ACC112 (cell line): Measurements from ENCODE around the gene TMEM238.
A peak's percentile ranks its signal among the peaks of the same experiment; 100 is the strongest.
"Not testable (repeated sequence)": the region's sequence is repeated elsewhere in the genome, so short reads cannot be mapped to it uniquely, and the experiment has no call there.

Experiments used
- H2AFZ ChIP-seq: fragments of 200-600 bp; sonication (generic); one replicate; pipeline ENCODE4 v1.6.0; 2017; ENCODE audit warnings: antibody characterized with exemption, low read length; ENCODE audit not compliant: unreplicated experiment
- H3K27ac ChIP-seq: fragments of 200-600 bp; sonication (generic); 2 replicates; pipeline ENCODE4 v1.5.1; 2014; ENCODE audit warnings: low read depth, mild to moderate bottlenecking, antibody characterized with exemption, low read length, moderate library complexity
- H3K27me3 ChIP-seq: fragments of 200-600 bp; sonication (generic); 2 replicates; pipeline ENCODE4 v1.6.1; 2014; ENCODE audit warnings: mild to moderate bottlenecking, antibody characterized with exemption, low read length, moderate library complexity, mixed read lengths; ENCODE audit not compliant: insufficient read depth
- H3K36me3 ChIP-seq: fragments of 200-600 bp; sonication (generic); 2 replicates; pipeline ENCODE4 v1.6.1; 2016; ENCODE audit warnings: mild to moderate bottlenecking, antibody characterized with exemption, low read length, moderate library complexity, mixed read lengths; ENCODE audit not compliant: insufficient read depth
- H3K4me1 ChIP-seq: fragments of 200-600 bp; sonication (generic); one replicate; pipeline ENCODE4 v1.6.1; 2016; ENCODE audit warnings: low read length, mixed read lengths; ENCODE audit not compliant: insufficient read depth, unreplicated experiment, control insufficient read depth
- H3K4me3 ChIP-seq: fragments of 200-600 bp; sonication (generic); 2 replicates; pipeline ENCODE4 v1.5.1; 2014; ENCODE audit warnings: mild to moderate bottlenecking, low read depth, low read length
- H3K79me2 ChIP-seq: fragments of 200-600 bp; sonication (generic); one replicate; pipeline ENCODE4 v1.6.0; 2016; ENCODE audit warnings: low read length; ENCODE audit not compliant: control insufficient read depth, unreplicated experiment, insufficient read depth

TMEM238 gene

GRCh38 chr19:55418185-55418584 is 34.1 kb upstream of the TMEM238 start:
- H3K79me2 ChIP-seq, result no peaks in the 10 kb centered on the region
- no peak overlapping the region for H3K4me3 ChIP-seq
- no peaks in the 10 kb centered on the region for H3K36me3 ChIP-seq
- H3K27me3 ChIP-seq, result peaks cover 4% of the 10 kb centered on the region; the same call in 1 of the 2 replicates
- H3K27ac ChIP-seq, result no peak overlapping the region
- no peaks in the 10 kb centered on the region for H3K4me1 ChIP-seq
- no peak overlapping the region for H2AFZ ChIP-seq

- Histone ChIP-seq H3K36me3 (peaks cover 6% of the 10 kb centered on the region; the same call in 1 of the 2 replicates), H3K27ac (no peak overlapping the region), H3K4me3 (no peak overlapping the region), H3K27me3 (no peaks in the 10 kb centered on the region), H2AFZ (no peak overlapping the region), H3K4me1 (peaks cover 17% of the 10 kb centered on the region), H3K79me2 (peaks cover 26% of the 10 kb centered on the region)
These were observed 26.1 kb upstream of the TMEM238 start for GRCh38 chr19:55410168-55410567.

GRCh38 chr19:55409179-55409578 is 25.1 kb upstream of the TMEM238 start:
- H3K79me2 ChIP-seq, result peaks cover 31% of the 10 kb centered on the region
- peaks cover 17% of the 10 kb centered on the region for H3K4me1 ChIP-seq
- not testable (repeated sequence) for H3K36me3 ChIP-seq, H3K27ac ChIP-seq, H3K4me3 ChIP-seq, H2AFZ ChIP-seq, H3K27me3 ChIP-seq

GRCh38 chr19:55408533-55408872 is 24.4 kb upstream of the TMEM238 start:
- peak overlapping the region; percentile 98 for H3K27ac ChIP-seq
- peaks cover 35% of the 10 kb centered on the region for H3K79me2 ChIP-seq
- H3K36me3 ChIP-seq, result peaks cover 6% of the 10 kb centered on the region; the same call in 1 of the 2 replicates
- peaks cover 17% of the 10 kb centered on the region for H3K4me1 ChIP-seq
- no peaks in the 10 kb centered on the region for H3K27me3 ChIP-seq
- peak overlapping the region; percentile 99 for H2AFZ ChIP-seq
- H3K4me3 ChIP-seq, result peak overlapping the region; percentile 84

GRCh38 chr19:55407800-55408532 is 23.9 kb upstream of the TMEM238 start:
- peak overlapping the region; percentile 99 for H2AFZ ChIP-seq
- no peaks in the 10 kb centered on the region for H3K27me3 ChIP-seq
- peaks cover 8% of the 10 kb centered on the region; the same call in 1 of the 2 replicates for H3K36me3 ChIP-seq
- peak overlapping the region; percentile 98 for H3K27ac ChIP-seq
- peaks cover 17% of the 10 kb centered on the region for H3K4me1 ChIP-seq
- peak overlapping the region; percentile 84 for H3K4me3 ChIP-seq
- peaks cover 40% of the 10 kb centered on the region for H3K79me2 ChIP-seq

- not testable (repeated sequence) for H3K27me3 ChIP-seq, H3K36me3 ChIP-seq
- Histone ChIP-seq H3K27ac (peak within 1 kb of the TSS; percentile 98), H2AFZ (peak within 1 kb of the TSS; percentile 99), H3K4me3 (peak within 1 kb of the TSS; percentile 84), H3K4me1 (peaks cover 17% of the 10 kb centered on the region), H3K79me2 (peaks cover 45% of the 10 kb centered on the region)
These were observed 23.4 kb upstream of the TMEM238 start, which contains the start of gene UBE2S for GRCh38 chr19:55407550-55407799. UBE2S (minus strand) TSS chr19:55407788; CDS start chr19:55407589, 199 bp downstream.

- H2AFZ ChIP-seq, result no peak overlapping the region
- H3K4me1 ChIP-seq, result peaks cover 17% of the 10 kb centered on the region
- peak overlapping the region; percentile 98 for H3K27ac ChIP-seq
- H3K79me2 ChIP-seq, result peaks cover 46% of the 10 kb centered on the region
- H3K4me3 ChIP-seq, result peak overlapping the region; percentile 84
- H3K27me3 ChIP-seq, result no peaks in the 10 kb centered on the region
- peaks cover 8% of the 10 kb centered on the region; the same call in 1 of the 2 replicates for H3K36me3 ChIP-seq
These were observed 22.9 kb upstream of the TMEM238 start for GRCh38 chr19:55406826-55407549.

- Histone ChIP-seq H3K36me3 (peaks cover 8% of the 10 kb centered on the region; the same call in 1 of the 2 replicates), H3K27me3 (no peaks in the 10 kb centered on the region), H3K27ac (peak overlapping the region; percentile 7; the same call in 1 of the 2 replicates), H3K4me1 (peaks cover 17% of the 10 kb centered on the region), H3K79me2 (peaks cover 46% of the 10 kb centered on the region), H2AFZ (no peak overlapping the region), H3K4me3 (peak overlapping the region; percentile 84)
These were observed 22.2 kb upstream of the TMEM238 start for GRCh38 chr19:55406091-55406825.

- H3K4me1 ChIP-seq, result peaks cover 17% of the 10 kb centered on the region
- peak overlapping the region; percentile 84 for H3K4me3 ChIP-seq
- peaks cover 46% of the 10 kb centered on the region for H3K79me2 ChIP-seq
- no peak overlapping the region for H3K27ac ChIP-seq
- H2AFZ ChIP-seq, result no peak overlapping the region
- peaks cover 8% of the 10 kb centered on the region; the same call in 1 of the 2 replicates for H3K36me3 ChIP-seq
- H3K27me3 ChIP-seq, result no peaks in the 10 kb centered on the region
These were observed 21.5 kb upstream of the TMEM238 start for GRCh38 chr19:55405638-55406037.

- Histone ChIP-seq H3K79me2 (peaks cover 43% of the 10 kb centered on the region), H3K4me3 (no peak overlapping the region), H3K4me1 (peaks cover 12% of the 10 kb centered on the region), H3K36me3 (peaks cover 8% of the 10 kb centered on the region; the same call in 1 of the 2 replicates), H3K27me3 (no peaks in the 10 kb centered on the region), H3K27ac (no peak overlapping the region), H2AFZ (no peak overlapping the region)
These were observed 18.4 kb upstream of the TMEM238 start for GRCh38 chr19:55402509-55402908.
